ENCODE results near the gene SMAD3. TPM values are rescaled to one million over a fixed set of nuclear protein-coding genes. Genes with fewer than 3 reads are reported as not detected.

The SMAD3 gene
- total and polyA plus RNA-seq, 4 donors: 10.9 to 41.6 (median 23.4) TPM

GRCh38 chr15:67103869-67104268 is 38.5 kb downstream of the SMAD3 start:
- Histone ChIP-seq H3K27me3 (ENCODE audit: control insufficient read depth in 3 of 3, insufficient read depth in 3 of 3, low read length in 2 of 3) (no peaks in the 10 kb centered on the region), H3K36me3 (ENCODE audit: control insufficient read depth in 4 of 4, insufficient read depth in 4 of 4, low read length in 4 of 4) (no peaks in the 10 kb centered on the region), H3K4me1 (ENCODE audit: control insufficient read depth in 5 of 5, insufficient read depth in 5 of 5, low read length in 5 of 5) (peaks cover 13 to 53% (median 32%) of the 10 kb centered on the region in 5 donors), H3K9me3 (ENCODE audit: control insufficient read depth in 4 of 4, insufficient read depth in 3 of 4, low read length in 3 of 4) (no peaks in the 10 kb centered on the region), H3K4me3 (no peak overlapping the region), H3K9ac (ENCODE audit: insufficient read depth in 1 of 2, low read length in 2 of 2) (no peak overlapping the region), H3K27ac (ENCODE audit: low read depth in 1 of 2, low read length in 1 of 2) (no peak overlapping the region)
- DNase-seq (no peak), ATAC-seq (ENCODE audit: insufficient read depth, low FRiP score) (no peak)
- no peak for TF ChIP-seq CTCF (IDR thresholded peaks at IDR 0.05; ENCODE audit: control extremely low read depth, extremely low read depth)
- WGBS, 2 donors: 18 to 48% methylated on average over 11 of the region's 11 CpGs

GRCh38 chr15:67104510-67104909 is 39.1 kb downstream of the SMAD3 start:
- H3K9me3 ChIP-seq (ENCODE audit: control insufficient read depth in 4 of 4, insufficient read depth in 3 of 4, low read length in 3 of 4): no peaks in the 10 kb centered on the region
- H3K36me3 ChIP-seq (ENCODE audit: control insufficient read depth in 4 of 4, insufficient read depth in 4 of 4, low read length in 4 of 4): no peaks in the 10 kb centered on the region
- peaks cover 20 to 58% (median 32%) of the 10 kb centered on the region in 5 donors for H3K4me1 ChIP-seq (ENCODE audit: control insufficient read depth in 5 of 5, insufficient read depth in 5 of 5, low read length in 5 of 5)
- no peak overlapping the region for H3K4me3 ChIP-seq
- TF ChIP-seq CTCF (IDR thresholded peaks at IDR 0.05; ENCODE audit: control extremely low read depth, extremely low read depth): no peak
- H3K27ac ChIP-seq (ENCODE audit: low read depth in 1 of 2, low read length in 1 of 2): peak overlapping the region in 1 of 2 donors; percentile 80
- no peak for ATAC-seq (ENCODE audit: insufficient read depth, low FRiP score)
- WGBS, 2 donors: 26 to 49% methylated on average over 8 of the region's 8 CpGs
- no peak overlapping the region for H3K9ac ChIP-seq (ENCODE audit: insufficient read depth in 1 of 2, low read length in 2 of 2)
- no peak for DNase-seq
- H3K27me3 ChIP-seq (ENCODE audit: control insufficient read depth in 3 of 3, insufficient read depth in 3 of 3, low read length in 2 of 3): no peaks in the 10 kb centered on the region

- no peak for TF ChIP-seq CTCF (IDR thresholded peaks at IDR 0.05; ENCODE audit: control extremely low read depth, extremely low read depth)
- Histone ChIP-seq H3K36me3 (ENCODE audit: control insufficient read depth in 4 of 4, insufficient read depth in 4 of 4, low read length in 4 of 4) (no peaks in the 10 kb centered on the region), H3K27me3 (ENCODE audit: control insufficient read depth in 3 of 3, insufficient read depth in 3 of 3, low read length in 2 of 3) (no peaks in the 10 kb centered on the region), H3K27ac (ENCODE audit: low read depth in 1 of 2, low read length in 1 of 2) (peak overlapping the region; percentile 22 to 80), H3K4me1 (ENCODE audit: control insufficient read depth in 5 of 5, insufficient read depth in 5 of 5, low read length in 5 of 5) (peaks cover 25 to 66% (median 35%) of the 10 kb centered on the region in 5 donors), H3K9me3 (ENCODE audit: control insufficient read depth in 4 of 4, insufficient read depth in 3 of 4, low read length in 3 of 4) (no peaks in the 10 kb centered on the region), H3K4me3 (no peak overlapping the region), H3K9ac (ENCODE audit: insufficient read depth in 1 of 2, low read length in 2 of 2) (no peak overlapping the region)
- 57 to 78% methylated on average over 11 of the region's 11 CpGs for WGBS, 2 donors
- ATAC-seq (ENCODE audit: insufficient read depth, low FRiP score): peak; percentile 69
- no peak for DNase-seq
These were observed 39.9 kb downstream of the SMAD3 start for GRCh38 chr15:67105065-67105951.
